ENCODE data around the gene TMOD1. TPM values are rescaled to one million over a fixed set of nuclear protein-coding genes. Genes with fewer than 3 reads are reported as not detected.

The TMOD1 gene
- total RNA-seq, 4 donors from 2014 or later = 82.3 to 202 (median 175) TPM

DNA sequence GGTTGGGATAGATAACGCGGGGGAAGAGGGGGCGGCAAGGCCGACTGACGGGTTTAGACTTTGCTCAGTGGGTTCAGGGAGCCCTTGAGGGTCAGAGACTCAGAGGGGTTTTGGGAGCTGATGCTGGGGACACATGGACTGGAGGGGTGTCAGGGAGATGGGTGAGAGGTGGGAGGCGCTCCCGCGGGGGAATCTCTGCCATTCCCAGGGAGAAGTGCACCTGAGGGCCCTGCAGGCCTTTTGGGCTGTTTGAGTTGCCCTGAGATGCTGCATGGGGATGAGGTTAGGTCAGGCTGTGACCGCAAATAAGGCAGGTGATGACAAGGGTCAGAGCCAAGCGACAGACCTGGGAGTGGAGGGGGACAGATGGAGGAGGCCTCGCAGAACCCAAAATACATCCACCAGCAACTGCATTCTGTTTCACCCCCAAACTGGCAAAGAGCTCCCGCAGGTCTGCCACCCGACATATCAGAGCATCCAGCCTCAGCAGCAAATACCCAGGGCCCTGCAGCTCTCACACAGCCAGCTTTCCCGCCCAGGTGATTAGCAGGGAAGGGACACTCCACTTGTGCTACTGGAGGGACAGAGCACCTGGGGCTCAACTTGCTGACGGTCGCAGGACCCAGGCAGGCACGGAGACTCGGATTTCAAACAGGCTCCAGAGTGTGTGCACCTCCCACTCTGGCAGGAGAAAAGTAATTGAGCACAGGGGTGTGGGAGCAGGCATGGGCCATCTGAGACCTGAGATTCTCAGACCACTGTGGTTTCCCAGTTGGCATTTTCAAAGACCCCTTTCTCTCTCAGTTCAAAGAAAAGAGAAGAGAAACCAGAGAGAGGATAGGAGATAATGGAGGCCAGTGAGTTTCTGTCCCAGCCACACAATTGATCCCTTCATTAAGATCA, 26.4 kb downstream of the TMOD1 start:
- Histone ChIP-seq H3K27ac (peak overlapping the region; percentile 95 to 98 (median 98)), H3K27me3 (no peaks in the 10 kb centered on the region), H3K9me3 (no peaks in the 10 kb centered on the region), H3K4me1 (peaks cover 95 to 99% of the 10 kb centered on the region in 2 donors), H3K36me3 (no peaks in the 10 kb centered on the region), H3K4me3 (no peak overlapping the region)
- TF ChIP-seq, protein P1, sequence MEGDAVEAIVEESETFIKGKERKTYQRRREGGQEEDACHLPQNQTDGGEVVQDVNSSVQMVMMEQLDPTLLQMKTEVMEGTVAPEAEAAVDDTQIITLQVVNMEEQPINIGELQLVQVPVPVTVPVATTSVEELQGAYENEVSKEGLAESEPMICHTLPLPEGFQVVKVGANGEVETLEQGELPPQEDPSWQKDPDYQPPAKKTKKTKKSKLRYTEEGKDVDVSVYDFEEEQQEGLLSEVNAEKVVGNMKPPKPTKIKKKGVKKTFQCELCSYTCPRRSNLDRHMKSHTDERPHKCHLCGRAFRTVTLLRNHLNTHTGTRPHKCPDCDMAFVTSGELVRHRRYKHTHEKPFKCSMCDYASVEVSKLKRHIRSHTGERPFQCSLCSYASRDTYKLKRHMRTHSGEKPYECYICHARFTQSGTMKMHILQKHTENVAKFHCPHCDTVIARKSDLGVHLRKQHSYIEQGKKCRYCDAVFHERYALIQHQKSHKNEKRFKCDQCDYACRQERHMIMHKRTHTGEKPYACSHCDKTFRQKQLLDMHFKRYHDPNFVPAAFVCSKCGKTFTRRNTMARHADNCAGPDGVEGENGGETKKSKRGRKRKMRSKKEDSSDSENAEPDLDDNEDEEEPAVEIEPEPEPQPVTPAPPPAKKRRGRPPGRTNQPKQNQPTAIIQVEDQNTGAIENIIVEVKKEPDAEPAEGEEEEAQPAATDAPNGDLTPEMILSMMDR (IDR thresholded peaks at IDR 0.05 in 4 of 5, conservative IDR thresholded peaks at IDR 0.05 in 1 of 5) = no peak
- peak in 1 of 2 donors; percentile 54 for TF ChIP-seq POLR2A (IDR thresholded peaks at IDR 0.05)
- DNase-seq = peak; percentile 72 to 89
- in situ Hi-C loops (cut with MboI; ENCODE audit: low sequenced_read_pairs in 4 of 4) = no loop called here
- peak; percentile 16 to 54 for ATAC-seq
- intact Hi-C loops (cut with DNase I; ENCODE audit: low total_unique reads) = loop anchor here (2.0 kb wide), 3 partner anchors 13 to 73 kb away; no protein-coding TSS in a partner anchor

- Histone ChIP-seq H3K9me3 (no peaks in the 10 kb centered on the region), H3K27me3 (no peaks in the 10 kb centered on the region), H3K36me3 (no peaks in the 10 kb centered on the region), H3K4me3 (peak overlapping the region in 1 of 4 donors; percentile 11), H3K4me1 (peaks cover 96 to 97% of the 10 kb centered on the region in 2 donors), H3K27ac (peak overlapping the region; percentile 95 to 98 (median 98))
- DNase-seq (peak in 1 of 2 donors; percentile 80), ATAC-seq (peak in 1 of 2 donors; percentile 44)
- in situ Hi-C loops (cut with MboI; ENCODE audit: low sequenced_read_pairs in 4 of 4) (no loop called here), intact Hi-C loops (cut with DNase I; ENCODE audit: low total_unique reads) (loop anchor here (2.0 kb wide), 3 partner anchors 14 to 72 kb away; no protein-coding TSS in a partner anchor)
- no peak for TF ChIP-seq POLR2A (IDR thresholded peaks at IDR 0.05)
- TF ChIP-seq, protein P1 (IDR thresholded peaks at IDR 0.05 in 4 of 5, conservative IDR thresholded peaks at IDR 0.05 in 1 of 5) = no peak
These were observed 27.2 kb downstream of the TMOD1 start for GRCh38 chr9:97528529-97529230.

- Histone ChIP-seq H3K27ac (peak overlapping the region; percentile 95 to 98 (median 98)), H3K36me3 (no peaks in the 10 kb centered on the region), H3K27me3 (no peaks in the 10 kb centered on the region), H3K4me3 (no peak overlapping the region), H3K4me1 (peaks cover 93 to 94% of the 10 kb centered on the region in 2 donors), H3K9me3 (no peaks in the 10 kb centered on the region)
- in situ Hi-C loops (cut with MboI; ENCODE audit: low sequenced_read_pairs in 4 of 4) (no loop called here), intact Hi-C loops (cut with DNase I; ENCODE audit: low total_unique reads) (loop anchor here (2.0 kb wide), 3 partner anchors 15 to 71 kb away; no protein-coding TSS in a partner anchor)
- DNase-seq (peak; percentile 78 to 85), ATAC-seq (peak; percentile 60 to 70)
- TF ChIP-seq, protein P1 (IDR thresholded peaks at IDR 0.05 in 4 of 5, conservative IDR thresholded peaks at IDR 0.05 in 1 of 5) = no peak
- TF ChIP-seq POLR2A (IDR thresholded peaks at IDR 0.05) = peak in 1 of 2 donors; percentile 20
These were observed 28.1 kb downstream of the TMOD1 start for GRCh38 chr9:97529363-97530076.

- ATAC-seq (peak; percentile 26 to 45), DNase-seq (peak; percentile 63 to 67)
- intact Hi-C loops (cut with DNase I; ENCODE audit: low total_unique reads) = no loop called here
- no peaks in the 10 kb centered on the region for H3K9me3 ChIP-seq
- H3K4me3 ChIP-seq = no peak overlapping the region
- in situ Hi-C loops (cut with MboI; ENCODE audit: low sequenced_read_pairs in 4 of 4) = no loop called here
- peaks cover 93 to 95% of the 10 kb centered on the region in 2 donors for H3K4me1 ChIP-seq
- no peaks in the 10 kb centered on the region for H3K36me3 ChIP-seq
- TF ChIP-seq, protein P1 (IDR thresholded peaks at IDR 0.05 in 4 of 5, conservative IDR thresholded peaks at IDR 0.05 in 1 of 5) = no peak
- peak in 1 of 2 donors; percentile 21 for TF ChIP-seq POLR2A (IDR thresholded peaks at IDR 0.05)
- H3K27ac ChIP-seq = peak overlapping the region; percentile 95 to 98 (median 98)
- H3K27me3 ChIP-seq = no peaks in the 10 kb centered on the region
These were observed 30.5 kb downstream of the TMOD1 start for GRCh38 chr9:97531888-97532376.

All from gastrocnemius medialis (tissue), 4 donors.